D721Med (cell line): ENCODE data around the gene AMIGO2.

Experiments used
- DNase-seq: peaks from one replicate; pipeline ENCODE4 v3.0.0; 2011; ENCODE audit warnings: low spot score; ENCODE audit not compliant: insufficient read length
- FAIRE-seq: peaks from 2 replicates; lab custom pipeline; 2011; peaks lifted over from hg19 to GRCh38; lab: Jason Lieb, UNC
- CTCF ChIP-seq: IDR thresholded peaks from 2 replicates; pipeline ENCODE4 v1.5.1; 2012; ENCODE audit warnings: mild to moderate bottlenecking, control low read depth; ENCODE audit not compliant: insufficient read depth; ENCODE audit errors: missing control alignments

Gene AMIGO2

DNA sequence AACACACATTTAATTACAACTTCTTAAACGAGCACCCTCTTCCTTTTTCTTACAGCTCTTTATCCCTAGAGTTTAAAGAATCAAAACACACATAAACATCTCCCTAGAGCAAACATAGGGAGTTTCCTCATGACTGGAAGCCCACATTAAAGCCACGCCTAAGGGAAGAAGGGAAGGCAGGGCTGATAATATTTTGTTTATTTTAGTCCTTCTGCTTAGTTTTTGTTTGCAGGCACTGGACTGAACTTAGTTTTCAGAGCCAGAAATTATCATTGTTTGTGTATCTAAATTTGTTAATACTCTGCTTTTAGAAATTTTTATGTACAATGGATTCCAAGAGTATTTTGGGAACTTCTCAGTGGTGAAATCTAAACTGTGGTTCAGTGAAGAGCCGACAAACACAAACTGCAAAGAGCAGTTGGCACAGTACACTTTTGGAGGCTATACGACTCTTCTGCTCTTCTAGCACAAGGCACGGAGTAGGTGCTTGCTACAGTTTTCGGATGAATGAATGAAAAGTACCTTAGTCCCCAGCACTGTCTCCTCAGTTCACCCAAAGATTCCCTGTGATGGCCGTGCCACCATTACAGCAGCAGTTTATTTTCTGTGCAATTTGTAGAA is 17.6 kb upstream of the AMIGO2 start:
- no peak for TF ChIP-seq CTCF
- FAIRE-seq (no peak), DNase-seq (no peak)

- no peak for TF ChIP-seq CTCF
- no peak for DNase-seq
Measured at GRCh38 chr12:47095446-47096236, 15.9 kb upstream of the AMIGO2 start.

GRCh38 chr12:47094804-47095203 is 15.0 kb upstream of the AMIGO2 start:
- DNase-seq (no peak), FAIRE-seq (no peak)
- no peak for TF ChIP-seq CTCF

More at GRCh38 chr12:47095446-47096236, 15.9 kb upstream of the AMIGO2 start:
- no peak for FAIRE-seq

GRCh38 chr12:47091009-47091408 is 11.2 kb upstream of the AMIGO2 start:
- TF ChIP-seq CTCF = no peak
- DNase-seq (no peak), FAIRE-seq (no peak)

- FAIRE-seq (no peak), DNase-seq (no peak)
- no peak for TF ChIP-seq CTCF
Measured at GRCh38 chr12:47088021-47088944, 8.5 kb upstream of the AMIGO2 start.

DNA sequence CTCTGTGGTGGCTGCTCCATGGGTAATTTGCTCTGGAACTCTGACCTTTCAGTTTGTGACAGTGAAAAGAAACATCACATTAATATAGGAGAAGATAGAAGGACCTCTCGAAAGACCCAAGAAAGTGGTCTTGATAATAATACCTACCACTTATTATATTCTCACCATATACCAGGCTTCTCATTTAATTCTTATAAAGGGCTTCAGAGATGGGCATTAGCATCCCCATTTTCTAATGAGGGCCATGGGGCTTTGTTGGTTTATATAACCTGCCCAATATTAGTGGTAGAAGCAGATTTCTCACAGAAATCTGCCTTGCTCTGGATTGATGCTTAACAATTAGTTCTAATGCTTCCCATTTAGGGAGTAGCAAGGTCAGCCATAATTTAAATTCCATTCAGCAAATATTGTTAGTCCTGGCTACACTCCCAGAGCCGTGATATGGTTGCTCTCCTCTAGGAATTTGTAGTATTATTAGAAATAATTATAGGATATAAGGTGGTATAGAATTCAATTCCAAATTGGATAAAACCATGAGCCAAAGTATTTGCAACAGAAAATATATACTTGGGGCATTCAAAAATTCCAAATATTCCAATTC is 7.4 kb upstream of the AMIGO2 start:
- DNase-seq = no peak
- no peak for TF ChIP-seq CTCF
- FAIRE-seq = no peak
